Neural cell (in vitro differentiated cells): ENCODE data around the gene RAET1G.
"Not testable (repeated sequence)": the region's sequence is repeated elsewhere in the genome, so short reads cannot be mapped to it uniquely, and the experiment has no call there.

Experiments used
- CTCF ChIP-seq: fragments of 450-650 bp; IDR thresholded peaks from 2 replicates; pipeline ENCODE4 v1.5.1; 2014; ENCODE audit warnings: antibody characterized with exemption, mild to moderate bottlenecking, moderate library complexity; ENCODE audit not compliant: poor library complexity, severe bottlenecking
- EZH2 ChIP-seq: fragments of 200-600, 300-800 bp; shearing (Covaris generic), sonication (generic); IDR thresholded peaks from 2 replicates; pipeline ENCODE4 v1.6.1; 2014; ENCODE audit warnings: antibody characterized with exemption, low read length, borderline replicate concordance, mild to moderate bottlenecking; ENCODE audit not compliant: insufficient read depth, poor library complexity, severe bottlenecking
- MXI1 ChIP-seq: fragments of 450-650 bp; conservative IDR thresholded peaks from 2 replicates; pipeline ENCODE4 v1.6.1; 2014; ENCODE audit warnings: antibody characterized with exemption, mild to moderate bottlenecking; ENCODE audit not compliant: poor library complexity, severe bottlenecking
- POLR2AphosphoS5 ChIP-seq: IDR thresholded peaks from 2 replicates; pipeline ENCODE4 v1.6.1; 2012
- SMC3 ChIP-seq: fragments of 450-650 bp; conservative IDR thresholded peaks from 2 replicates; pipeline ENCODE4 v1.6.1; 2014; ENCODE audit warnings: antibody characterized with exemption, mild to moderate bottlenecking, moderate library complexity; ENCODE audit not compliant: poor library complexity
- TAF1 ChIP-seq: IDR thresholded peaks from 2 replicates; pipeline ENCODE4 v1.6.1; 2012; ENCODE audit warnings: low read depth

- not testable (repeated sequence) for TF ChIP-seq CTCF, EZH2, TAF1, SMC3, MXI1, POLR2AphosphoS5
Measured at GRCh38 chr6:149958124-149958523, 35.2 kb upstream of the RAET1G start.
